Stomach smooth muscle (tissue), 2 donors: ENCODE data around the gene PYGB.
A peak's percentile ranks its signal among the peaks of the same experiment; 100 is the strongest.
"Not testable (repeated sequence)": the region's sequence is repeated elsewhere in the genome, so short reads cannot be mapped to it uniquely, and the experiment has no call there.

Source experiments
- H3K27ac ChIP-seq: one replicate; pipeline ENCODE4 v1.7.0; 2013; ENCODE audit warnings: mild to moderate bottlenecking, low read length, inconsistent platforms
- H3K27me3 ChIP-seq, 2 donors: one replicate each; pipeline ENCODE4 v1.7.0; 2013; ENCODE audit warnings: low read length in 2 of 2; ENCODE audit not compliant: insufficient read depth in 2 of 2, control insufficient read depth in 1 of 2
- H3K36me3 ChIP-seq, 2 donors: one replicate each; pipeline ENCODE4 v1.7.0; 2013; ENCODE audit warnings: low read length in 2 of 2; ENCODE audit not compliant: control insufficient read depth in 2 of 2, insufficient read depth in 2 of 2
- H3K4me1 ChIP-seq: one replicate; pipeline ENCODE4 v1.7.0; 2013; ENCODE audit warnings: low read length; ENCODE audit not compliant: control insufficient read depth, insufficient read depth
- H3K4me3 ChIP-seq, 2 donors: one replicate each; pipeline ENCODE4 v1.7.0; 2013; ENCODE audit warnings: low read length in 2 of 2
- H3K9ac ChIP-seq, 2 donors: one replicate each; pipeline ENCODE4 v1.7.0; 2013; ENCODE audit warnings: low read length in 2 of 2, mild to moderate bottlenecking in 1 of 2
- H3K9me3 ChIP-seq, 2 donors: one replicate each; pipeline ENCODE4 v1.7.0; 2013; ENCODE audit warnings: low read length in 2 of 2; ENCODE audit not compliant: control insufficient read depth in 2 of 2
- donor health status: healthy.
- donor health status: Pancreatic carcinoma.

PYGB gene

GRCh38 chr20:25321991-25322390 lies 74.1 kb downstream of the PYGB start:
- H3K27ac ChIP-seq, result no peak overlapping the region
- no peak overlapping the region for H3K4me3 ChIP-seq
- peak overlapping the region in 1 of 2 donors; percentile 31 for H3K9ac ChIP-seq
- no peaks in the 10 kb centered on the region for H3K27me3 ChIP-seq
- peaks cover 4 to 11% of the 10 kb centered on the region in 2 donors for H3K36me3 ChIP-seq
- H3K9me3 ChIP-seq, result no peaks in the 10 kb centered on the region
- H3K4me1 ChIP-seq, result peaks cover 4% of the 10 kb centered on the region

GRCh38 chr20:25323496-25324246 lies 75.8 kb downstream of the PYGB start:
- Histone ChIP-seq H3K9me3 (no peaks in the 10 kb centered on the region), H3K27ac (no peak overlapping the region), H3K4me3 (no peak overlapping the region), H3K9ac (no peak overlapping the region), H3K36me3 (peaks cover 4 to 11% of the 10 kb centered on the region in 2 donors), H3K4me1 (peaks cover 4% of the 10 kb centered on the region), H3K27me3 (no peaks in the 10 kb centered on the region)

- Histone ChIP-seq H3K4me3 (no peak overlapping the region), H3K9ac (no peak overlapping the region), H3K9me3 (no peaks in the 10 kb centered on the region), H3K27me3 (no peaks in the 10 kb centered on the region), H3K36me3 (peaks cover 4 to 11% of the 10 kb centered on the region in 2 donors), H3K4me1 (peaks cover 2% of the 10 kb centered on the region), H3K27ac (no peak overlapping the region)
Observed at GRCh38 chr20:25324412-25324811, 76.5 kb downstream of the PYGB start.

DNA sequence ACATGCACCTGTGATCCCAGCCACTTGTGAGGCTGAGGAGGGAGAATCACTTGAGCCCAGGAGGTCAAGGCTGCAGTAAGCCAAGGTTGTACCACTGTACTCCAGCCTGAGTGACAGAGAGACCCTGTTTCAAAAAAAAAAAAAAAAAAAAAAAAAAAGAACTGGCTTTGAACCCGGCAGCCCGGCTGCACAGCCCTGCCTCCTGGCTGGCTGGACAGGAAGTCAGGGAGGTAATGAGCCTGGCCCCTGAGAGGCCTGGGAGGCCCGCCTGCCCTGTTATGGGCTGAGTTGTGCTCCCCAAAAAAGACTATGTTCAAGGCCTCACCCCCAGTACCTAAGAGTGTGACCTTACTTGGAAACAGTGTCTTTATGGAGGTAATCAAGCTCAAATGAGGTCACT lies 77.2 kb downstream of the PYGB start:
- no peak overlapping the region for H3K9ac ChIP-seq
- H3K27ac ChIP-seq, result no peak overlapping the region
- H3K27me3 ChIP-seq, result no peaks in the 10 kb centered on the region
- no peak overlapping the region for H3K4me3 ChIP-seq
- H3K4me1 ChIP-seq, result no peaks in the 10 kb centered on the region
- H3K9me3 ChIP-seq, result no peaks in the 10 kb centered on the region
- H3K36me3 ChIP-seq, result peaks cover 2 to 10% of the 10 kb centered on the region in 2 donors

DNA sequence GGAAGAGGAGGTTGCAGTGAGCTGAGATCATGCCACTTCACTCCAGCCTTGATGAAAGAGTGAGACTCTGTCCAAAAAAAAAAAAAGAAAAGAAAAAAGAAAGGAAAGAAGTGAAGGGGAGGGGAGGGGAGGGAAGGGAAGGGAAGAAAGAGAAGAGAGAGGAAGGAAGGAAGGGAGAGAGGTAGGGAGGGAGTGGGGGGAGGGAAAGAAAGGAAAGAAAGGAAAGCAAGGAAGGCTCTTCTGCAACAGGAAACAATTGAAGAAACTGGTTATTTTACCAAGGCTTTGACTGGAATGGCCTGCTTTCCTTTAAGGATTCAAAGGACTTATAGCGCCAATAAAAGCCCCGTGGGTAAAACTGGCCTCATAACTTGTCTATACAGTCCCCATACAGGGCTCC lies 78.1 kb downstream of the PYGB start:
- Histone ChIP-seq H3K9me3 (no peaks in the 10 kb centered on the region), H3K4me3 (no peak overlapping the region), H3K27ac (no peak overlapping the region), H3K27me3 (no peaks in the 10 kb centered on the region), H3K4me1 (no peaks in the 10 kb centered on the region), H3K9ac (no peak overlapping the region), H3K36me3 (peaks cover 0 to 8% of the 10 kb centered on the region in 2 donors)

DNA sequence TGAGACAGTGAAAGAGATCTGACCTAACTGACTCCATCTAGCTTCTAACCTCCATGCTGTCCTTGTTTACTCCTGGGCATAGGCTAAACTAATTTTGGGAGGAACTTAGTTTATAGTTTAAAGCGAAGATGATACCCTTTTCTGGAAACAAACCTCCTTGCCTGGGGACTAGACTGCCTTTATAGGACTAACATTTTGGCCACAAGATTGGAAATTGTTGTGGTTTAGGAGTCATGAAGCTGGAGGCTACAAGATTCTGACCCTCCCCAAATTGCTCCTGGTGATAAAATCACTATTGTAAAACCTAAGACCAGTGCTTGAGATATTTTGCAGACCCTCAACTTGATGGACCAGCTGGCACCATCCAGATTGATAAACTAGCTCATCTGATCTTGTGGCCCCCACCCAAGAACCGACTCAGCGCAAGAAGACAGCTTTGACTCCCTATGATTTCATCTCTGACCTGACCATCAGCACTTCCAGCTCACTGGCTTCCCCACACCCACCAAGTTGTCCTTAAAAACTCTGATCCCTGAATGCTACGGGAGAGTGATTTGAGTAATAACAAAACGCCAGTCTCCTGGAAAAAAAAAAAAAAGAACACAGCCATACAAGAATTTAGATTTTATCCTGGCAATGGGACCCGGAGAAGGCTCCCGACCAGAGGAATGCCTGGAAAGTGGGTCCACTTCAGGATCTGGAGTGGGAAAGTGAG lies 79.8 kb downstream of the PYGB start:
- Histone ChIP-seq H3K9ac (no peak overlapping the region), H3K27ac (no peak overlapping the region), H3K4me3 (no peak overlapping the region), H3K9me3 (no peaks in the 10 kb centered on the region), H3K36me3 (no peaks in the 10 kb centered on the region), H3K27me3 (no peaks in the 10 kb centered on the region), H3K4me1 (no peaks in the 10 kb centered on the region)

- no peak overlapping the region for H3K27ac ChIP-seq
Observed at GRCh38 chr20:25328954-25329498, 81.1 kb downstream of the PYGB start.

GRCh38 chr20:25334972-25335371 lies 87.1 kb downstream of the PYGB start:
- H3K36me3 ChIP-seq, H3K27ac ChIP-seq, H3K9me3 ChIP-seq, H3K9ac ChIP-seq, H3K27me3 ChIP-seq, H3K4me1 ChIP-seq, H3K4me3 ChIP-seq: not testable (repeated sequence)

More at GRCh38 chr20:25328954-25329498, 81.1 kb downstream of the PYGB start:
- Histone ChIP-seq H3K27me3 (no peaks in the 10 kb centered on the region), H3K9ac (no peak overlapping the region), H3K4me3 (no peak overlapping the region), H3K9me3 (no peaks in the 10 kb centered on the region), H3K36me3 (no peaks in the 10 kb centered on the region), H3K4me1 (no peaks in the 10 kb centered on the region)

- Histone ChIP-seq H3K27ac (no peak overlapping the region), H3K4me1 (no peaks in the 10 kb centered on the region), H3K9me3 (no peaks in the 10 kb centered on the region), H3K27me3 (no peaks in the 10 kb centered on the region), H3K36me3 (no peaks in the 10 kb centered on the region), H3K9ac (no peak overlapping the region), H3K4me3 (no peak overlapping the region)
Observed at GRCh38 chr20:25336561-25337422, 88.9 kb downstream of the PYGB start.
